Measurements from ENCODE around the gene NPHS1.
A peak's percentile ranks its signal among the peaks of the same experiment; 100 is the strongest.
"Not testable (repeated sequence)": the region's sequence is repeated elsewhere in the genome, so short reads cannot be mapped to it uniquely, and the experiment has no call there.

NPHS1 gene

DNA sequence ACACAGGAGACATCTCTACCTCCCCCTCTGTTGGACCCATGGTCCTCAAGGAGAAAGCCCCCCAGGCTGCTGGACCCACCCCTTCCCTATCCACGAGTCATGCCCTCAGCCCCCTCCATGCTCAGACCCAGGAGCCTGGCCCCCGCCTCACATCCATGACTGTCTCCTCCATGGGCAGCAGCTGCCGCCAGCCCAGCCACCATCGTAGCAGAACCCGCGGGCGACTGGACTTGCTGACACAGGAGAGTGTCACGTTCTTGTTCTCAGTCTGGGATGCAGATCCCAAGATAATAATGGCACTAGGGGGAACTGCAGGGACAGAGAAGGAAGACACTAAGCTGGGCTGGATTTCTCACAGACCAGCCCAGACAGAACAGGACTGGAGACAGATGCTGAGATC is 3.8 kb downstream of the NPHS1 start:
- no peak for DNase-seq

DNA sequence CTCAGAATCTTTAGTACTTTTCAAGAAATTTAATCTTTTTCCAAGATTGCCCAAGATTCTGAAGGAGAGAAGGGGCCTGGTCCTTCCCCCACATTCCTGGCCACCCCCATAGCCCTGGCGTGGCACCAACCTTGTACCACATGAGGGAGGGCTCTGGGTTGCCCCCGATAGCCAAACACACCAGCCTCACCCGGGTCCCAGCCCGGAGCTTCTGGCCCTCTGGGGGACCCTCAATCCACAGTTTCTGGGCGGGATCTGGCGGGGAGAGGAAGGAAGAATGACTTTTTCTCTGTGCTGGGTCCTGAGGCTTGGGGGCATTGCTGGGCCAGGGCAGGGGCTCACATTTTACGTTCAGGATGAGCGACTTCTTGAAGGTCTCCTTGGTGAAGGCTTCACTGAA is 4.4 kb downstream of the NPHS1 start:
- no peak for DNase-seq

DNA sequence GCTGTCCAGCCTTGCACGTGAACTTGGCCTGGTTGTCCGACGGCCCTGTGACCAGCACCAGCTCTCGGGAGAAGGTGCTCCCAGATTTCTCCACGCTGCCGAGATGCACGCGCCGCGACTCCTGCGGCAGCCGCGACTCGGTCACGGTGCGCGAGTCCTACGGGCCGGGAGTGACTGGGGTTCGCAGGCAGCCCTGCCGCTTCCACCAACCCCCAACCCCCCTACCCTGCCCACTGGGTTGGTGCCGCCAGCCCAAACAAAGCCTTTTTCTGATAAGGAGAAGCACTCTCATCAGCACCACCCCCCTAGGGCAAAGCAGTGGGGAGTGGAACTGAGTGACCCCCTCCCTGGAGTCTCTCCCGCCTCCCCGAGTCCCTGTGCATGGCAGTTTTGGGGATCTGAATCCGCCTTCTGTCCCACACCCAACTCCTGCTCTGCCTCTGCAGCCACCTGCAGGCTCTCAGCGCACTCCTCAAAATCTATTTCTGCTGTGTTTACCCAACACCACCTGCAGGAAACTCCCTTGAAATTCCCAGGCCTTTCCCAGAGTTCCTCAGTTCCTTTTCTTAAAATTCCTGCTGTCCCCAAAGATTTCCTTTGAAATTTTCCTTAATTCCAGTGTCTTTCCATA is 6.2 kb downstream of the NPHS1 start:
- peak; percentile 40 for DNase-seq

DNA sequence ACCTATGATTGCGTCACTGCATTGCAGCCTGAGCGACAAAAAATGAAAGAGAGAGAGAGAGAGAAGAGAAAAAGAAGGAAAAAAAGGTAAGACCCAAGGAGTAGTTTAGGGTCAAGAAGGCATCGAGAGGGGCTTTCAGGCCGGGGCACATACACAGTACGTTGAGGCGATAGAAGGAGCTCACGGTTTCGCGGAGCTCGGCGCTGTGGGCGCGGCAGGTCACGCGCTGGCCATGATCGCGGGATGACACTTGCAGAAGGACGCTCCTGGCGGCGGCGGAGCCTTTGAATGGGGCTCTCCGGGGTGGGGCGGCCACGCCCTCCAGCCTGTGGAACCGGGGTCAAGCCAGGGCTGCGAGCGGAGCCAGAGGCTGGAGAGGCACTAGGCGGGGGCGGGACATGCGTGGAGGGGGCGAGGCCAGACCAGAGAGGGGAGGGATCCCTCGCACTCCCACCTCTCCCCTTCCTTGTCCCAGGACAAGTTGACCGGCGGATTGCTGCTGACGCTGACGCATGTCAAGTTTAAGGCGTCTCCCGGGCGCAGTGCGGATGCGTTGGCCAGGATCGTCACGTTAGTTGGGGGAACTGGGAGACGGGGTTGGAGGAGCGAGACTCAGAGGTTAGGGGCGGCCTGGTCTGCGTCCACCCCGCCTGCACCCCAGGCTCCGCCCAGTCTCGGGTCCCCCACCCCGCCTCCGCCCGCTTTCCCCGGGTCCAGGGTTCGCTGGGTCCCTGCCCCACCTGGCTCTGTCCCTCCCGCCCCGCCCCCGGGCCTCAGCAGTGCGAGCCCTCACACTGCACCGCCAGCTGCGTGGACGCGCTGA is 6.9 kb downstream of the NPHS1 start:
- DNase-seq, result no peak

DNA sequence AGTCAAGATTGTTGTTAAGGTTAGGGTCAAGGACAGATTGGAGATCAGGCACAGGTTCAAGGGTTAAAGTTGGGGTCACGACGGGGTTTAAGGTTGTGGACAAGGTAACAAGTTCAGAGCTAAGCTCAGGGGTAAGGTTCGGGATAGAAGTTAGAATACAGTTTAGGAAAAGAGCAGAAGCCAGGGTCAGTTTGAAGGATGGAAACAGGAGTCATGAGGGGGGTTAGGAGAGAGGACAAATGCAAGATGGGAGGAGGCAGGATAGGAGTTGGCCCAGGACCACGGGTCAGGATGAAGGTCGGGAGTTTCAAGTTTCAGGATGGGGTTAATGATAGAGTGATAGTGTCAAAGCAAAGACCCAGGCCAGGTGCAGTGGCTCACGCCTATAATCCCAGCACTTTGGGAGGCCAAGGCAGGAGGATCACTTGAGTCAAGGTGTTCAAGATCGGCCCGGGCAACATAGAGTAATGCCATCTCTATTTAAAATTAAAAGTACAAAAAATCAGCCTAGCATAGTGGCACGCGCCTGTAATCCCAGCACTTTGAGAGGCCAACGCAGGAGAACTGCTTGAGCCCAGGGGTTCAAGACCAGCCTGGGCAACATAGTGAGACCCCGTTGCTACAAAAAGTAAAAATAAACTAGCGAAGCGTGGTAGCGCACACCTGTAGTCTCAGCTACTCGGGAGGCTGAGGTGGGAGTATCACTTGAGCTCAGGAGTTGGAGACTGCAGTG is 7.7 kb downstream of the NPHS1 start:
- DNase-seq, result no peak

DNA sequence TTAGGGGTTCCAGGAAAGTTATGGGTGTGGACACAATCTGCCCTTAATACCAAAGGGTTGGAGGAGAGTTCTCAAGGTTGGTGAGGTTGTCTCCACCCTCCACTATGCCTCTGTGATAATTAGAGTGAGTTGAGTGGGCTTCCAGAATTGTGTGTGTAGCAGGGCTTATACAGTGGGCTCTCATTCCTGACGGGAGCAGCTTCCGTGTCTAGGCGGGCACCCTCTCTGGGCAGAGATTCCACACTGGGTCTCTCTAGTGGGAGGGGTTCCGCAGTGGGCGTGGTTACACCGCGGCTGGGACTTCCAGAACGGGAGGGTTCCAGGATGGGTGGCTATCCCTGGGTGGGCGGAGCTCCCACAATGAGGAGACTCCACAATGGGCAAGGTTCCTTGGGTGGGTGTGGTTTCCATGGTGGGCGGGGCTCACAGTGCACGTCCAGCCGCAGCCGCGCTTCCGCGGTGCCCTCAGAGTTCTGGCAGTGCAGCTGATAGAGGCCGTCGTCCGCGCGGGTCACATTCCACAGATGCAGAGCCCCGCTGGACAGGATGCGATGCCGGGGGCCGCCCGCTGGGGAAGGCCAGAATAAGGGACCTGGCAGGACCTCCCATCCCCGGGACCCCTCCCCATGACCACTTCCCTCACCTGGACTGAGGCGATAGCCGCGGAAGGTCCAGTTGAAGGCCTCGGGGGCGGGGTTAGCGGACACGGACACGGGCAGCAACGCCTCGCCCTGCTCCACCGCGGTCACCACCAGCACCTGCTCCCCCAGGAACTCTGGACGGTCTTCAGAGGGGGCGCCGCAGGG is 8.4 kb downstream of the NPHS1 start:
- DNase-seq, result peak; percentile 48

DNA sequence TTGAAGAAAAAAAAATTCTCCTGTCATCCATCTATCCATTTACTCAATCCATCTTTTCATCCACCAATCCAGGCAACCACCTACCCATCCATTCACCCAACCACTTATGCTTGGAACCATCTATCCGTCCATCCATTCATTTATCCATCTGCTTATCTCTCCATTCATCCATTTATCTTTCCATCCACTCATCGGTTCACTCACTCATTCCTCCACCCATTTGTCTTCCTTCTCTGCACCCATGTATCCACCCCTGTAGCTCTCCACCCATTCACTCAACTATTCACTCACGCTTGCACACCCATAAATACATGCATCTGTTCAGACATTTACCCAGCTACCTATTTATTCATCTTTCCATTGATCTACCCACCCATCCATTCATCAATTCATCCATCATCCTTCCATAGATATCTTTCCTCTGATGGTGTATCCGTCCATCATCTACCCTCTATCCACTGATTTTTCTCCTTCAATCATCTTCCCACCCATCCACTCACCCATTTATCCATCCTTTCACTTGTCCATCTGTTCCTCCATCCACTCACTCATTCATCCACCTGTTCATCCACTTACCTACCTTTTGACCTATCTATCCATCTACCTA is 9.5 kb downstream of the NPHS1 start:
- DNase-seq, result no peak

DNA sequence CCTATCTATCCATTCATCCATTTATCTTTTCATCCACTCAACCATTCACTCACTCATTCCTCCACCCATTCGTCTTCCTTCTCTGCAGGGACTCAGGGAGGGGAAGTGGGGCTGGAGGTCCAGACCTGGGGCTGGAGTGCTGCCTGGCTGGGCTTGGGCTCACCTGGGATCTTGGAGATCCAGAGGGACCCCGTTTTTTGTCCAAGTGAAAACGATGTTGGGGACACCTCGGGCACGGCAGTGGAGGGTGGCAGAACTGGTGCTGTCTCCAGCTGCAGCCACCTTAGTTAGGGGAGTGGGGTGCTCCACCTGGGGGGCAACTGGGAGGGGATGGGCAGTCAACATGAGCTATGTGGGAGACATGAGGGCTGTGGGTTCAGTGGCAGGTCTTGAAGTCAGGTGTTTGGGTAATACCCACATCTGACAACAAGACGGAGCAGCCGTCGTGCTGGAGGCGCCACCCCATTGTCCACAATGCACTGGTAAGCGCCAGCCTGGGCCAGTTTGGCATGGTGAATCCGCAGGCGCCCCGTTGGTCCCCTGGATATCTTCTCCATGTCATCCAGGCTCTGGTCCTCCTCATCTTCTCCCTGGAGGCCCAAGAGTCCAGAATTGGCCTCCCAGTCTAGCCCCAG is 10.2 kb downstream of the NPHS1 start:
- no peak for DNase-seq

DNA sequence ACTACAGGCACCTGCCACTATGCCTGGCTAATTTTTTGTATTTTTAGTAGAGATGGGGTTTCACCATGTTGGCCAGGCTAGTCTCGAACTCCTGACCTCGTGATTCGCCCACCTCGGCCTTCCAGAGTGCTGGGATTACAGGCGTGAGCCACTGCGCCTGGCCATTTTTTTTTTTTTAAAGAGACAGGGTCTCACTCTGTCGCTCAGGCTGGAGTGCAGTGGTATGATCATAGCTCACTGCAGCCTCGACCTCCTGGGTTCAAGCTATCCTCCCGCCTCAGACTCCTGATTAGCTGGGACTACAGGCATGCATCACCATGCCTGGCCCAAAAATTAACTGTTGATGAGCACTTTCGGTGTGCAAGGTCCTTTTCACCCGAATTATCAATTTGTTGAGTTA is 16.2 kb downstream of the NPHS1 start:
- not testable (repeated sequence) for DNase-seq

DNA sequence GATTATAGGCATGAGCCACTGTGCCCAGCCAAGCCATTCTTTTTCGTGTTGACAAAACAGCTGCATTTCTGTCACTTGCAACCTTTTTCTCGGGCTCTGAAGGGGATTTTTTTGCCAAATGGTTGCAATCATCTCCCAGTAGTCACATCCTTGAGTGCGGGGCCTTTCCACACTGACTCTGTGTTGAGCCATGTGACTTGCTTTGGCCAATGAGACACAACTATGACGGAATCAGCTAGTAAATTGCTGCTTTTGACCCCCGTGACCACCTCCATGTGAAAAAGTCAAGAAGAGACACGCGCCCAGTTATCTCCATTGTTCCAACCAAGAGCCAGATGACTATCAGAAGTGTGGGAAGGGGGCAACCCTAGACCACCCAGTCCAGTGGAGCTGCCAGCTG is 18.3 kb downstream of the NPHS1 start:
- no peak for DNase-seq

DNA sequence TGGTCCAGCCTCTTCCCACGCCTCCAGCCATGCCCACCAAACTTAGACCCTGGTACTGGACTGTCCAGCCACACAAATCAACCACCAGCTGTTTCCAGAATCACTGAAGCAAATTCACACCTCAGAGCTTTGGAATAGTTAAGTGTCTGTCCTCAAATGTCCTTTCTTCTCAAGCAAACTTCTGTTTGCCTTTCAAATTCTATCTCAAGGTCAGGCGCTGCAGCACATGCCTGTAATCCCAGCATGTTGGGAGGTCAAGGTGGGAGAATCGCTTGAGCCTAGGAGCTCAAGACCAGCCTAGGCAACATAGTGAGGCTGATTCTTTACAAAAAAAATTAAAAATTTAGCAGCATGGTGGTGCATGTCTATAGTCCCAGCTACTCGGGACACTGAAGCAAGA is 20.2 kb downstream of the NPHS1 start:
- DNase-seq, result no peak

DNA sequence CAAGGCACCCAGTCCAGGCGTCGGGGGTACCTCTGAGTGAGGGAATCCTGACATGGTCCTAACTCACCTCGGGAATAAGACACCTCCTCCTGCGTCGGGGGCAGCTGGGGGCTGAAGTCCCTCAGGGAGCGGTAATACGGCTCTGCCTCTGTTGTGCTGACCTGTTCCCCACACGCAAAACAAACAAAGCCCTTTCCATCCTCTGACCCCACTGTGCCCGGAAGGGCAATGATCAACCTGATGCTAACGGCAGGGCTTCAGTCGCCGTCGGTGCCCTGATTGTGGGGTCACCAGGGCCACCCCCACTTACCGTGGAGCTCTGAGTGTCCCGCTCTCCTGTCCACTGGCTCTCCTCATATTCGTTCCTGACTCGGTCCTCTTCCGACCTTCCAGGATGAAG is 21.3 kb downstream of the NPHS1 start:
- DNase-seq, result no peak

DNA sequence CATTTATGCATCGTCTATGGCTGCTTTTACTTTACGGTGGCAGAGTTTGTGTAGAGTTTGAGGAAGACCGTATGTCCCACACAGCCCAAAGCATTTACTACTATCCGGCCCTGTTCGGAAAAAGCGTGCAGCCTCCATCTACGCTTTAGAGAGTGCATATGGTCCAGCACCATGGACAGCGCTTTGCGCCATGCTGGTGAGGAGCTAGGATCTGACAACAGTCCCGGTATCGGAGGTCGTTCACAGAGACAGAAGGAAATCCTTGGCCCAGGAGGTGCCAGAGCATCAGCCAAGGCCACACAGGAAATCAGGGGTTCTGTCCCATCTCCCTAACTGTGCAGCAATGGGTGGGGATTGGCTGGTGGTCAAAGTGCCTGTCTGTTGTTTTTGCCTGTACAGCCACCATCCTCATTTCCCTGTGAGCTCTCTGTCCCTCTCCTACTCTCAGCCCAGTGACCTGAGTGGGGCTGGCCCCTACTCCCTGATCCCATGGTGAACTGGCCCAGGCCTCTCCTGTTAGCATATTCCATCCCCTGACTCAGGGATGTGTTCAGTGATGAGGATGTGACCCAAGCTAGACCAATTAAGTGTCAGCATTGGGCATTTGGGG is 23.5 kb downstream of the NPHS1 start:
- no peak for DNase-seq

DNA sequence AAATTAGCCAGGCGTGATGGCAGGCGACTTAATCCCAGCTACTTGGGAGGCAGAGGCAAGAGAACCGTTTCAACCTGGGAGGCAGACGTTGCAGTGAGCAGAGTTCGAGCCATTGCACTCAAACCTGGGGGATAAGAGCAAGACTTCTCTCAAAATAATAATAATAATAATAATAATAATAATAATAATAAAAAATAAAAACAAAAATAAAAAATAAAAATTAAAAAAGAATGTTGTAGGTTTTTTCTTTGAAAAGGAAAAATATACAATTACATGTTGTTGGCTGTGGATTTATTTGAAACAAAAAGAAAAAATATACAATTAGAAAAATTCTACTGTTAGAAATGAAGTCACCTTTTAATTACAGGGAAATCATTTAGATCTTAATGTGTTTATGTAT is 28.2 kb downstream of the NPHS1 start:
- DNase-seq, result no peak

DNA sequence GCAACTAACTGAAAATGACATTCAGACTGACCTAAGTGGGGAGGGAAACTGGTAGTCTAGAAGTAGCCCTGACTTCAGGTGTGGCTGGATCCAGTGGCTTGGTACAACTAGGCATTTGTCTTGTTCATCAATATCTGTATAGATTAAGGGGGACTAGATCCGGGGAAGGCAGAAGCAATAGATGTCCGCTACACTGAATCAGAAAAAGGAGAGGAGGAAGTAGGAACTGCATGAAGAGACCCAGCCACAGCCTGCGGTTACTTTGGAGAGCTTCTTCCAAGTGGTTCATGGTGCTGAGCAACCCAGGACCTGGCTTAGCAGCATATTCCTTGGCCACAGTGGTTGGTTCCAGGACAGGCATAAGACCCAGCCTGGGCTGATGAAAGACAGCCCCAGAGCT is 29.7 kb downstream of the NPHS1 start:
- DNase-seq, result no peak

DNA sequence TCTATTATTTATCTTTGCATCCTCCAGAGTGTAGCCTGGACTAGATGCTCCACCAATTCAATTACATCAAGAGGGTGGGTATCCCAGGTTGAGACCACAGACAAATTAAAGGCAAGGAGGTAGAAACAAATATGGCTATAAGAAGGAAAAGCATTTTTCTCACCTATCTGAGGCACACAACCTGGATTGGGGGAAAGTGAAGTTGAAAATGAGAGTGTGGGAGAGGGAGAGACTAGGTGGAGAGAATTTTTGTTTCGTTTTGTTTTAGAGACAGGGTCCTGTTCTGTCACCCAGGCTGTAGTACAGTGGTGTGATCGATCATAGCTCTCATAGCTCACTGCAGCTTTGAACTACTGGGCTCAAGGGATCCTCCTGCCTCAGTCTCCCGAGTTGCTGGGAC is 33.9 kb downstream of the NPHS1 start:
- DNase-seq, result no peak

DNA sequence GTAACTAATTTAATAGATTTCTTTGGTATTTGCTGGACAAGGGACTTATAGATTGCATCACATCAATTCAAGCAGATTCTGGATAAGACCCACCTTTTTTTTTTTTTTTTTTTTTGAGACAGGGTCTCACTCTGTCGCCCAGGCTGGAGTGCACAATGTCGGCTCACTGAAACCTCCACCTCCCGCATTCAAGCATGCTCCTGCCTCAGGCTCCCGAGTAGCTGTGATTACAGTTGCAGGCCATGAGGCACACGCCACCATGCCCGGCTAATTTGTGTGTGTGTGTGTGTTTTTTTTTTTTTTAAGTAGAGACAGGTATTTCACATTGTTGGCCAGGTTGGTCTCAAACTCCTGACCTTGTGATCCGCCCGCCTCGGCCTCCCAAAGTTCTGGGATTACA is 35.5 kb downstream of the NPHS1 start:
- DNase-seq, result no peak

DNA sequence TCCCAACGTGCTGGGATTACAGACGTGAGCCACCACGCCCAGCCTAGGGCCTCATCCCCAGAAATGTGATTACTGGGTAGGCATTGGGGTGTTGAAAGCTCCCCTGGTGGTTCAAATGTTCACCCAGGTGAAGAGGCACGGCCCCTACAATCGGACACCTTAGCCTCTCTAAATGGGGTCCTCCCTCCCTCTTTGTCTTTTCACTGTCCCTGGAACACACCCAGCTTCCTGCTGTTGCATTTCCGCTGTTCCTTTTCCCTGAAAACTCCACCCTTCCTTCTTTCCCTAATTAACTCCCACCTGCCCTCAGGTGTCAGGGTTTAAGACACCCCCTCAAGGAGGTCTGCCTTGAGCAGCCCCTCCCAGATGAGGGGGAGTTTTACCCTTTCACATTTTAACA is 36.0 kb downstream of the NPHS1 start:
- no peak for DNase-seq

DNA sequence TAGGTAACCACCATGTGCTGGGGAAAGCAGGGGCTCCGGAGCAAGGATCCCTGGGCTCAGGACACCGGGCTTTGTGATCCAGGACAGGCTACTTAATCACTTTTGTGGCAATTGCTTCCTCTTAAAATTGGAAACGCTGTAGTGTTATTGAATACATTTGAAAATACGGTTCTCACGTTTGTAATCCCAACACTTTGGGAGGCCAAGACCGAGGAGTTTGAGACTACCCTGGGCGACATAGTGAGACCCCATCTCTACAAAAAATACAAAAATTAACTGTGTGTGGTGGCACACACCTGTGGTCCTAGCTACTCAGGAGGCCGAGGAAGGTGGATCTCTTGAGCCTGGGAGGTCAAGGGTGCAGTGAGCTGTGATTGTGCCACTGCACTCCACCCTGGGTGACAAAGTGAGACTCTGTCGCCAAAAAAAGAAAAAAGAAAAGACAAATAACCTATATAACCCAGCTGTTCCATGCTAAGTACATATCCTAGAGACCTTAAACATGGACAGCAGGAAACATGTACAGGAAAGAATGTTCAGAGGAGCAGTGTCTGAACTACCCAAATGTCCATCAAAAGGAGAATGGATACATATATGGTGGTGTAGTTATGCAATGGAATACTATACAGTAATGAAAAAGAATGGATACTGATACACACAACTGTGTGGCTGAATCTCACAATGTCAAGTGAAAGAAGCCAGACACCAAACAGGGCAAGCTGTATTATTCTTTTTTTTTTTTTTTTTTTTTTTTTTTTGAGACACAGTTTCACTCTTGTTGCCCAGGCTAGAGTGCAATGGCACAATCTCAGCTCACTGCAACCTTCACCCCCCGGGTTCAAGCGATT is 39.0 kb downstream of the NPHS1 start:
- DNase-seq, result no peak

DNA sequence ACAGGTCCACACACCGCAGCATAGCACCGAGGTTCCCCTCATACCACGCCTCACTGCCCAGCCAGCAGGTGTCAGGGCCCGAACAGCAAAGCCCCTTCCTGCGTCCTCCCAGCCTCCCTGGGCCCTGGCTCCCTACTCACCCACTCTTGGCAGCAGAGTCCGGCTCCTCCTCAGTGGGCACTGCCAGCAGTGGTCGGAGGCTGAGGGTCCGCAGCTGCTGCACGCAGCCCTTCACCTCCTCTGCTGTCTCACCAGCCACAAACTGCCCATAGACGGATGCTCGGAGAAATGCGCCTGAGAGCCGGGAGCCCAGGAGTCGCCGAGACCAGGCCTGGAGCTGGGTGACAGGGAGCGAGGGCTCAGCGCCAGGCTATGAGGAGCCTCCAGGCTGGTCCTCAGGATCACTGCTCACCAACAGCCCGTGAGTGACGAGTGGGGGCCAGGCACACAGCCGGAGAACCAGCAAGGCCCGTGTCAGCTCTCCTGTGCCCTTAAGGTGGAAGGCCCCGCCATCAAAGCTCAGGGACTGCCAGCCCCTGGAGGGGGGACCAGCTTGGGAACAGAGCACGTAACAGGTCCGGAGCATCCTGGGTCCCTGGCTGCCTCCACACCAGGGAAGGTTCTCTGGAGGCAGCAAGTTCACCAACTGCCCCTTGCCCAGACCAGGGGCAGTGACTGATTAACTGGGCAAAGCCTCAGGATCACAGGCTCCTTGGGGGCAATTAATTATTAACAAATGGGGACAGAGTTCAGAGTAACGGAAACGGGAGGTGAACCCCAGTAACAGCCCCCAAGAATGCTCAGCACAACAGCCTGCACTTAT is 39.9 kb downstream of the NPHS1 start, which contains the start of gene PRODH2:
PRODH2 (minus strand) TSS at position 626 of the 823 bp plus-strand sequence; CDS start at position 586, 40 bp downstream.
- DNase-seq, result no peak
